DOHH2 (cell line): Measurements from ENCODE around the gene NBAS.

ENCODE experiments used
- H3F3A ChIP-seq: fragments of 200-600 bp; sonication (generic), shearing (Covaris generic); 2 replicates; pipeline ENCODE4 v1.6.0; 2016; ENCODE audit warnings: antibody characterized with exemption, mild to moderate bottlenecking; ENCODE audit not compliant: control insufficient read depth, insufficient read depth
- H3K27ac ChIP-seq: fragments of 200-600 bp; sonication (generic); 2 replicates; pipeline ENCODE4 v1.5.1; 2014; ENCODE audit warnings: low read depth, mild to moderate bottlenecking, low read length, moderate library complexity
- H3K27me3 ChIP-seq: fragments of 200-600 bp; sonication (generic); 2 replicates; pipeline ENCODE4 v1.6.1; 2014; ENCODE audit warnings: mild to moderate bottlenecking, low read length, mixed read lengths; ENCODE audit not compliant: control insufficient read depth
- H3K36me3 ChIP-seq: fragments of 200-600 bp; sonication (generic); 2 replicates; pipeline ENCODE4 v1.6.1; 2014; ENCODE audit warnings: mild to moderate bottlenecking, low read length, moderate library complexity, mixed read lengths; ENCODE audit not compliant: control insufficient read depth
- H3K4me1 ChIP-seq: fragments of 200-600 bp; sonication (generic); 2 replicates; pipeline ENCODE4 v1.6.1; 2014; ENCODE audit warnings: mild to moderate bottlenecking, low read length, mixed read lengths; ENCODE audit not compliant: control insufficient read depth
- H3K4me2 ChIP-seq: fragments of 200-600 bp; sonication (generic); 2 replicates; pipeline ENCODE4 v1.6.0; 2014; ENCODE audit warnings: mild to moderate bottlenecking, low read length, moderate library complexity
- H3K4me3 ChIP-seq: fragments of 200-600 bp; sonication (generic); 2 replicates; pipeline ENCODE4 v1.5.1; 2014; ENCODE audit warnings: mild to moderate bottlenecking, low read length, mixed read lengths
- H3K79me2 ChIP-seq: fragments of 200-600 bp; sonication (generic); 2 replicates; pipeline ENCODE4 v1.6.1; 2014; ENCODE audit warnings: mild to moderate bottlenecking, low read length, mixed read lengths; ENCODE audit not compliant: control insufficient read depth
- H3K9me2 ChIP-seq: fragments of 200-600 bp; sonication (generic); replicated peaks from 2 replicates; pipeline ENCODE4 v1.6.1; 2014; ENCODE audit warnings: mild to moderate bottlenecking, low read length, mixed read lengths; ENCODE audit not compliant: control insufficient read depth
- H3K9me3 ChIP-seq: fragments of 200-600 bp; sonication (generic); 2 replicates; pipeline ENCODE4 v1.6.1; 2014; ENCODE audit warnings: antibody characterized with exemption, low read length, mixed read lengths; ENCODE audit not compliant: control insufficient read depth, insufficient read depth
- H4K20me1 ChIP-seq: fragments of 200-600 bp; sonication (generic); 2 replicates; pipeline ENCODE4 v1.6.0; 2014; ENCODE audit warnings: low read depth, mild to moderate bottlenecking, antibody characterized with exemption, low read length, moderate library complexity; ENCODE audit not compliant: control insufficient read depth, insufficient read depth
- EZH2phosphoT487 ChIP-seq: fragments of 200-600 bp; sonication (generic); IDR thresholded peaks from 2 replicates; pipeline ENCODE4 v1.6.1; 2017; ENCODE audit warnings: borderline replicate concordance, mild to moderate bottlenecking, antibody characterized with exemption, low read length, moderate library complexity, mixed read lengths
- TF ChIP-seq, protein P1 (sequence below): fragments of 200-600 bp; sonication (generic); IDR thresholded peaks from one replicate; pipeline ENCODE4 v1.5.1; 2014; ENCODE audit warnings: antibody characterized with exemption, mild to moderate bottlenecking, low read depth, low read length; ENCODE audit not compliant: poor library complexity, severe bottlenecking

NBAS gene

DNA sequence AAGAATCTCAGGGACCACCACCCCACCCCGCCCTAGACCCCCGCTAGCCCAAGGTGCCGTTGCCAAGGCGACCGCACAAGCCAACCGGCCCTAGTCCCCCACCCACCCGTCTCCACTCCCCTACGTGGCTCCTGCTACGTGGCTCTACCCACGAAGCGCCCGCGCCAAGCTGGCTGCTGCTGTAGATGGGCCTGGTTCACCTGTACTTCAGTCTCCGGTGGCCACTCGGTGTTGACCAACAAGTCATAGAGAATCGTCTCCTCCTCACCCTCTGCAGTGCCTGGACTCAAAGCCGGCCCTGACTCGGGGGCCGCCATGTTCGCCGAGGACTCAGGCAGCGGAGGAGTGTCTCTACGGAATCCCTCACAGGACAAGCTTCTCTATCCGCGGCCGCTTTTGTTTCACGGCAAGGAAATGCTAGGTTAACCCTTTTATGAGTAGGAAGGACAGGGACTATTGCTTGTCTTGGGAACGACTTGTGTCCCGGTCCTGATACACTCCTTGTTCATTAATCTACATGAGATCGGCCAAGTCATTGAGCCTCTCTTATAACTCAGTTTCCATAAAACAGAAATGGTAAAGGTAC, at the start of gene NBAS:
TSS of gene NBAS (minus strand) at position 347 of the 586 bp plus-strand sequence. CDS start at position 317, 30 bp downstream.
- Histone ChIP-seq H3K27ac (peak within 1 kb of the TSS; percentile 12; the same call in 1 of the 2 replicates), H3F3A (no peaks in the 10 kb centered on the region), H3K79me2 (peaks cover 32% of the 10 kb centered on the region), H3K27me3 (no peaks in the 10 kb centered on the region), H4K20me1 (no peaks in the 10 kb centered on the region), H3K4me1 (peaks cover 22% of the 10 kb centered on the region), H3K36me3 (no peaks in the 10 kb centered on the region), H3K9me3 (no peaks in the 10 kb centered on the region), H3K4me2 (peak within 1 kb of the TSS; percentile 78), H3K4me3 (peak within 1 kb of the TSS; percentile 85), H3K9me2 (no peaks in the 10 kb centered on the region)
- TF ChIP-seq, protein P1, sequence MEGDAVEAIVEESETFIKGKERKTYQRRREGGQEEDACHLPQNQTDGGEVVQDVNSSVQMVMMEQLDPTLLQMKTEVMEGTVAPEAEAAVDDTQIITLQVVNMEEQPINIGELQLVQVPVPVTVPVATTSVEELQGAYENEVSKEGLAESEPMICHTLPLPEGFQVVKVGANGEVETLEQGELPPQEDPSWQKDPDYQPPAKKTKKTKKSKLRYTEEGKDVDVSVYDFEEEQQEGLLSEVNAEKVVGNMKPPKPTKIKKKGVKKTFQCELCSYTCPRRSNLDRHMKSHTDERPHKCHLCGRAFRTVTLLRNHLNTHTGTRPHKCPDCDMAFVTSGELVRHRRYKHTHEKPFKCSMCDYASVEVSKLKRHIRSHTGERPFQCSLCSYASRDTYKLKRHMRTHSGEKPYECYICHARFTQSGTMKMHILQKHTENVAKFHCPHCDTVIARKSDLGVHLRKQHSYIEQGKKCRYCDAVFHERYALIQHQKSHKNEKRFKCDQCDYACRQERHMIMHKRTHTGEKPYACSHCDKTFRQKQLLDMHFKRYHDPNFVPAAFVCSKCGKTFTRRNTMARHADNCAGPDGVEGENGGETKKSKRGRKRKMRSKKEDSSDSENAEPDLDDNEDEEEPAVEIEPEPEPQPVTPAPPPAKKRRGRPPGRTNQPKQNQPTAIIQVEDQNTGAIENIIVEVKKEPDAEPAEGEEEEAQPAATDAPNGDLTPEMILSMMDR = no peak
- TF ChIP-seq EZH2phosphoT487 = no peak

DNA sequence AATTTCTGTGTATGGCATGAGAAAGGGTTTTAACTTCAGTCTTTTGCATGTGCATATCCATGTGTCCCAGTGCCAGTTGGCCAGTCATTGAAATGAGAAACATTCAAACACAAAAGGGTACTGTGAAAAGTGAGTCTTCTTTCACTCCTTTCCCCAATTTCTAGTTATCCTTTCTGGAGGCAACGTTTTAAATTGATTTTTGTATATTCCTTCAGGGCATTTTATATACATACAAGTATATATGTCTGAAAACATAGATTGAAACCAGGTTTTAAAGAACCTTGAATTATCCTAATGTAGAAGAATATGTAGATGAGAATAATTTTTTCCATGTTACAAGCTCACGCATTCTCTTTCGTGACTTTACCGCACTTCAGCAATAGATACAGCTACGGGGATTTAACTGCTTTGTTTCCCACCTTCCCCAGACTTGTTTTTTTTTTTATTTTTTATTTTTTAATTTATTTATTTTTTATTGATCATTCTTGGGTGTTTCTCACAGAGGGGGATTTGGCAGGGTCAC, 49.4 kb upstream of the NBAS start:
- TF ChIP-seq, protein P1 = no peak
- TF ChIP-seq EZH2phosphoT487 = no peak

DNA sequence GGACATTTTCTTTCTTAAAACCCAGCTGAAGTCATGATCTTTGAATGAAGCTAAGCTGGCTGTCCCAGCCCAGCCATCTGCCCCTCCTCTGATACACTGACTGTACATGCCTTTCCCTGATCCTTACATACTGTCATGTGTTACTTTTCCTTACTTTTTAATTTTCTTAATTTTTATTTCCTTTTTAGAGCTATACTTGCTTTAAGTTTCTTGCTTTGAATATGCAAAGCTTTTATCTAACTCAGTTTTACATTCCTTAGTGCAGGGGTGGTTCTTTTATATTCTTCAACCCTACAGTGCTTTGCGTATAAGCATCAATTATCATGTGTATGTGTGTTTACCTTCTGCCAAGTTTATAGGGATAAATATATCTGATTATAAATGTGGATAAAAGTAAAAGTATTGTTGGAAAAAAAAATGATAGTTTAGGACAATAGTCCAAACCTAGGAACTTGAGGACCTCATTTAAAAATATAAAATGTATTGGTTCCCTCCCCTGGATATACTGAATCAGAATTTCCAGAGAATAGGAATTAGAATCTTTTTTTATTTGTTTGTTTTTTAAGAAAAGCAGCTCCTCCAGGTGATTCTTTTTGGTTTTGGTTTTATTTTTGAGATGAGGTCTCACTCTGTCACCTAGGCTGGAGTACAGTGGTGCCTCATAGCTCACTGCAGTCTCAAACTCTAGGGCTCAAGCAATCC, 48.4 kb upstream of the NBAS start:
- Histone ChIP-seq H3K79me2 (no peaks in the 10 kb centered on the region), H3K27ac (no peak overlapping the region), H3K36me3 (peaks cover 69% of the 10 kb centered on the region)

More for the DNA sequence above, 49.4 kb upstream of the NBAS start:
- H3K79me2 ChIP-seq = no peaks in the 10 kb centered on the region
- no peak overlapping the region for H3K4me3 ChIP-seq
- no peak overlapping the region for H3K27ac ChIP-seq
- peaks cover 4% of the 10 kb centered on the region; the same call in 1 of the 2 replicates for H3F3A ChIP-seq
- H3K4me2 ChIP-seq = no peak overlapping the region
- H4K20me1 ChIP-seq = no peaks in the 10 kb centered on the region
- no peaks in the 10 kb centered on the region for H3K27me3 ChIP-seq
- no peaks in the 10 kb centered on the region for H3K4me1 ChIP-seq
- no peaks in the 10 kb centered on the region for H3K9me3 ChIP-seq
- H3K36me3 ChIP-seq = peaks cover 67% of the 10 kb centered on the region
- H3K9me2 ChIP-seq = no peaks in the 10 kb centered on the region

More for the DNA sequence above, 48.4 kb upstream of the NBAS start:
- Histone ChIP-seq H4K20me1 (no peaks in the 10 kb centered on the region), H3K4me1 (no peaks in the 10 kb centered on the region), H3K27me3 (no peaks in the 10 kb centered on the region), H3K9me3 (no peaks in the 10 kb centered on the region), H3F3A (peaks cover 4% of the 10 kb centered on the region; the same call in 1 of the 2 replicates), H3K4me2 (no peak overlapping the region), H3K9me2 (no peaks in the 10 kb centered on the region), H3K4me3 (no peak overlapping the region)
- TF ChIP-seq, protein P1 = no peak
